KBM-7 (cell line): ENCODE results near the gene TICRR.

Source experiments
- DNase-seq: peaks from one replicate; pipeline ENCODE4 v3.0.0-alpha.2; 2015
- in situ Hi-C: fragments of 300-500 bp; cut with MboI; formaldehyde crosslinking; loops from 2 replicates; pipeline ENCODE4 v1.14.3; 2020; ENCODE audit warnings: low sequenced_read_pairs, low pct_unique_long_range_greater_than_20kb, mixed read lengths

The TICRR gene

DNA sequence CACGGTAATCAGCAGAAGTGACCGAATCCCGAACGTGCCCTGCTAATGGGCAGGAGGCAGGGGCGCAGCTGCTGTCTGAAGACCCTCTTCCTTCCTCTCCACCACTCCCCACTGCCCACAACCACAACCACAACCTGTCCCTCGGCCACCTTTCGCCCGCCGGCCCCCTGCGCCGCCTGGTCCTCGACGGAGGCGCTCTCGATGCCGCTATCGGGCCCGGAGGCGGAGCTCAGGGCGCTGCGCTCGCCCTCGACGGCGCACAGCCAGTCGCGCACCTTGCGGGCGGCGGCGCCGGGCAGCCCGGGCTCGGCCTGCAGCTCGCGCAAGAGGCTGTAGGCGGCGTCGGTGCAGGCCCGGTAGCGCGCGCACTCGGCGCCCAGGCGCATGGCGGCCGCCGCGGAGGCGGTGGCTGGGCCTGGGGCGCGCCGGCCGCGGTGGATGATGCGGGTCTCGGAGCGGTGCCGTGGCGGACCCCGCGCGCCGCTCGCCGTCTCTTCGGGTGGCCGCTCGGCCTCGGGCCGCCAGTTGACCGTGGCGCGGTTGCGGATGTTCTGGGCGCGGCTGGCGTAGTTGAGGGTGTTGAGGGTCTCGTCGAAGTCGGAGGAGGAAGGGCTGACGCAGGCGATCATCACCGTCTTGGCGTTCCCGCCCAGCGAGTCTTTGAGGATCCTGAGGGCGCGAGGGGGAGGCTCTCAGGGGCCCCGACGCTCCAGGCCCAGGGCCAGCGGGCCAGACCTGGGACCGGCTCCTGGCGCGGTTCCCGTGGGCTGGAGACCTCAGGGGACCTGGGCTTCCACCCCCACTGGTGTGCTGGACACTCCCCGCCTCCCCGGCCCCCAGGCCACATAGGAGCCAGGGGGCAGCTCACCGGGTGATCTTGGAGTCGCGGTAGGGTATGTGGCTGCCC, 73.1 kb downstream of the TICRR start:
- DNase-seq: no peak
- in situ Hi-C loops: no loop called here

- in situ Hi-C loops: no loop called here
Measured at GRCh38 chr15:89649013-89649625, 73.8 kb downstream of the TICRR start.

GRCh38 chr15:89649716-89650115, 74.4 kb downstream of the TICRR start:
- in situ Hi-C loops: no loop called here
- no peak for DNase-seq

More at GRCh38 chr15:89649013-89649625, 73.8 kb downstream of the TICRR start:
- DNase-seq: no peak

DNA sequence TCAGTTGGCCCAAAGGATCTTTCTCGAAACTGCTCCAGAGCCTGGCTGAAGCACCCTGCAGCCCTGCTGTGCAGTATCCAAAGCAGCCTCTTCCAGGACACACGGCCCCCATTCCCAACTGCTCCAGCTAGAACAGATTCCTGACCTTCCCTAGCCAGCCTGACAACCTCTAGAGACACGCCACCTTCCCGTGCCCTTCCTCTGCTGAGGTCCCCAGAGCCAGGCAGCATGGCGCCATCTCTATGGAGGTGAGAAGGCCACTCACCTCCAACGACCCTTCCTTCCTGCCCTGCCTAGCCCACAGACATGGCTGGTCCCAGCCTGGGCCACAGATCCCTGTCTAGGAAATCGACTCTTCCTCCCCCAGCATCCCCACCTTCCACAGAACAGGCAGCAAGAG, 76.9 kb downstream of the TICRR start:
- DNase-seq: no peak
- in situ Hi-C loops: no loop called here

DNA sequence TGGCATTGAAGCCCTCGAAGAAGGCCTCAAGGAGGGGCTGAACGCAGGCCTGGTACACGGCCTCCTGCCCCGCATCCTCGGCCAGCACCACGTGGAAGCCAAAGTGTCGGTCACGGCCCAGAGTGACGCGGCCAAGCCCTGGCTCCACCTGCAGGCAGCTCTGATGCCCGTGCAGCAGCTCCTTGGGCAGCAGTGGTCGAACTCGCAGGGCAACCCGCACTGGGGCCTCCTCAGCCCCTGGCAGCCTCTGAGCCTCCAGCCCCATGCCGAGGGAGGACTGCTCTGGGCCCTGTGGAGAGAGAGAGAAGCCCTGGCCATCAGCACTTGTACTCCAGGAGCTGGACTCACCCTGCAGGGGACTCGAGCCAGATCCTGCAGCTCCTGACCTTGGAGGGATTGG, 77.4 kb downstream of the TICRR start:
- in situ Hi-C loops: no loop called here

GRCh38 chr15:89653578-89653977, 78.3 kb downstream of the TICRR start:
- DNase-seq: no peak
- in situ Hi-C loops: no loop called here

More for the DNA sequence above, 77.4 kb downstream of the TICRR start:
- DNase-seq: no peak

DNA sequence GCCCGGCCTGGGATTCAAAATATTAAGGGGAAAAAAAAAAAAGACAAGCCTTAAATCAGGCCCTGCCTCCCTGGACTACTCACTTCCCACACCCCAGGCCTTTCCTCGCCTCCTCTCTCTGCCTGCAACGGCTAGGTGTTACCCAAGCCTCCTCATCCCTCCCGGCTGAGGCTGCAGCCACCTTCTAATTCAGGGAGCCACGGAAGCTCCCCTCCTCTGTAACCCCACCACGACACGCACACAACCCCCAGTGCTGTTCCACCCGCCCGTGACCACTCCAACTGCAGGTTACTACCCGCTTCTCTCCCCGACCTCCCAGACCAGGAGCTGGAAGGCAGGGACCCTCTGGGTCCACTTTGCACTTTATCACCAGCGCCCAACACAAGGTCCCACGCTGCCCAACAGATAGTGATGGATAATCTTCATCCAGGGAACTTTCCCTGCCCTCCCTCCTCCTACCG, 79.1 kb downstream of the TICRR start:
- no peak for DNase-seq
- in situ Hi-C loops: no loop called here

DNA sequence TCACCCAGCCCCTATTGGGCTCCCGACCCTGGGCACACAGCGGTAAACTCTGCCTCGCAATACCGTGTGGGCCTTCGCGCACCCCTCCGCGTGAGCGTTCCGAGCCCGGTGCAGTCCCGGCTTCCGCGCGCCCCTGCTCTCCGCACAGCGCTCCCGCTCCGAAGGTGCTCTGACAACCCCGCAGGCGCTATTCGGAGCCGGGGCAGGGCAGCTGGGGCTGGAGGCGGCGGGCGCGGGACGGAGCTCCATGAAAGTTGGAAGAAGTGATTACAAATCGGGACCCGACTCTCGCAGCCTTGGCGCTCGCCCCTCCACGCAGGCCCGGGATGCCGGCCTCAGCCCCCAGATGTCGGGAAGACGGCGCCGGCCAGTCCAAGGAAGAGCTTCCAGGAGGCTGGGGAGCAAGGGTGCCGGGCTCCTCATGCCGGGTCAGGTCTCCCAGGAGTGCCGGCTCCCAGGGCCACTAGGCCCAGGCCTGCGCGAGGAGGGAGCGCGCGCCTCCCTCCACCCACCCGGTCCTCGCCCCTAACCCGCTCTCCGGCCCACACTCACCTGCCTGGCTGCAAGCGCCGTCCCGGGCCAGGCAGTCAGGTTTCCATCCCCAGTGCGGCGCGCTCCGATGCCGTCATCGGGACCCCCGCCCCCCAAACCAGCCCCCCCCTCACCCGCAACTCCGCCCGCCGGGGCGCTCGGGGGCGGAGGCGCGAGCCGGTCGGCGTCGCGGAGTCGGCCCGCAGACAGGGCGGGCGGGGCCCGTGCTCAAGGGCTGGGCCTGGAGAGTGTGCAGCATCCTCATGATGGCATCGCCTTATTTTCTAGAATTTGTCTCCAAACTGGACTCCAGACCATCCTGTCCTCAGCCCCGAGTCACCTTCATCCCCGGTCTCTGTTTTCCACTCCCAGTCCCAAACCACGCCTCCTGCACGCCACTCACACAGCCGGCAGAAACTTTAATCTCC, 79.9 kb downstream of the TICRR start, which contains the start of gene KIF7:
KIF7 (minus strand) TSS at position 621 of the 959 bp plus-strand sequence. CDS start 2,537 bp downstream, outside the sequence.
- in situ Hi-C loops: no loop called here
- no peak for DNase-seq

- in situ Hi-C loops: no loop called here
- no peak for DNase-seq
Measured at GRCh38 chr15:89656116-89656815, 81.0 kb downstream of the TICRR start.

- in situ Hi-C loops: no loop called here
Measured at GRCh38 chr15:89657686-89658200, 82.5 kb downstream of the TICRR start.

DNA sequence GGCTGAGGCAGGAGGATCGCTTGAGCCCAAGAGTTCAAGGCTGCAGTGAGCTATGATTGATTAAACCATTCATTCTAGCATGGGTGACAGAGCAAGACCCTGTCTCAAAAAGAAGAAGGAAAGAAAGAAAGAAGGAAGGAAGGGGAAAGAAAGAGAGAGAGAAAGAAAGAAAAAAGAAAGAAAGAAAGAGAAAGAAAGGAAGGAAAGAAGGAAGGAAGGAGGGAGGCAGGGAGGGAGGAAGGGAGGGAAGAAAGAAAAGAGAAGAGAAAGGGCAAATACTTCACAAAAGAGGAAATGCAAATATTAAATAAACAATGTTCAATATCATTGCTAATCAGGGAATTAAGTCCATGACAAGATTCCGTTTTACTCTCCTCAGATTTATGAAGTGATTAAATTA, 84.0 kb downstream of the TICRR start:
- in situ Hi-C loops: no loop called here
- no peak for DNase-seq

More at GRCh38 chr15:89657686-89658200, 82.5 kb downstream of the TICRR start:
- DNase-seq: no peak

DNA sequence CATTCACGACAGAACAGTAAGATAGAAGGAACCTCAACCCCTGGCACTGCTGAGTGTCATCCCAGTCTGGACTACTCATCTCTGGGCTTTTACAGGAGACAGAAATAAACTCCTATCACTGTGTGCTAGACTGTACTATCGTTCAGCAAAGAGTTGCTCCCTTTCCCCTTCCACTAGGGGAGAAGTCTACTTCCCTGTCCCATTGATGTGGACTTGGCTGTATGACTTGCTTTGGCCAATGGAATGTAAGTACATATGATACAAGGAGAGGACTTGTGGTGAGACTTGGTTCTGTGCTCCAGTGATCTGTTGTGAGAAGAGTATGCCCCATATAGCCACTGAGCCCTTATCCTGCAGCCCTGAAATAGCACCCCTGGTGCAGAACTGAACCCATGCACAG, 85.3 kb downstream of the TICRR start:
- DNase-seq: no peak
- in situ Hi-C loops: no loop called here

- no peak for DNase-seq
- in situ Hi-C loops: no loop called here
Measured at GRCh38 chr15:89662893-89663626, 87.8 kb downstream of the TICRR start.

DNA sequence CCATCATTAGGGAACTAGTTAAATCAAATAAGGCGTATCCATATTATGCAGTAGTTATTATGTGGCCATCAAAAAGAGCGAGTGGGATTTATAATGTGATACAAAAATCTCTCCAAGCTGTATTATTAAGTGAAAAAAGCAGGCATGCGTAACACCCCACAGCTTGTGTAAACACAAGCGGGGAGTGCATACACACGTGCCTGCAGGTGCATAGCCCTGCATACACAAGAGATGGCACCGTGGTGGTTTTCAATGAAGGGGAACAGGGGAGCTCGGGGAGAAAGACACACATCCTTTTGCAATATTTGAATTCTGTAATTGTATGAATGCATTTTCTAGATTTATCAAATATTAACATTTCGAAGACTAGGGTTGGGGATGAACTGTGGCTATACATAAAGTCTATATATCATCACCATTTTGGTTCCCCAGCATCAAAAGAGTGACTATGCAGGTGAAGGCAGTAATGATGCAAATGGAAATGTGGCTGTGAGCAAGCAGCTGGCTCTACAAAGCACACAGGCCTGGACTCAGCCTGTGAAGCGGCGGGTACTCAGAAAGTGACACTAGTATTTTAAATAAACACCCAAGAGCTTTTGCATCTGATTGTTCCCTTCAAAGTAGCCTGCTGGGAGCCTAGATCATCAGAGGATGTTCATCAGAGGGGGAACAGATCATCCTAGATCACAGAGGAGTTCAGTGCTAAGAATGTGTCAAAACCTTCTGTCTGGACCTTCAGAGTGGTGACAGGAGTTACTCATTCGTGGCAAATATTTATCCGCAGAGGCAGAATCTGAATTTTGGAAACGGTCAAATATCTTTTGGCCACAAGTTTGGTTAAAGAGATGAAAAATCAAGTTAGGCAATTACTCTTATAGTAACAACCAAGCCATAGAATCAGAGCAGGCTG, 89.4 kb downstream of the TICRR start:
- in situ Hi-C loops: no loop called here
- DNase-seq: no peak

- no peak for DNase-seq
- in situ Hi-C loops: no loop called here
Measured at GRCh38 chr15:89665449-89666181, 90.3 kb downstream of the TICRR start.

- in situ Hi-C loops: no loop called here
- no peak for DNase-seq
Measured at GRCh38 chr15:89666184-89666857, 91.1 kb downstream of the TICRR start.
